Measurements from ENCODE around the gene TIMP2. TPM values are rescaled to one million over a fixed set of nuclear protein-coding genes. Genes with fewer than 3 reads are reported as not detected.

TIMP2 gene
- total RNA-seq (2012; rRNA removed) (43.9 and 48.6 TPM in 2 replicates), polyA plus RNA-seq (2012; rRNA removed) (352 and 416 TPM in 2 replicates), Bru-seq, nascent RNA (percentile 96 among the genes with signal in this experiment), BruChase-seq, experiment 1, labeled RNA remaining after a 6-hour chase (percentile 99 among the genes with signal in this experiment), BruChase-seq, experiment 2, labeled RNA remaining after a 2-hour chase (percentile 96 among the genes with signal in this experiment)
- polyA plus RNA-seq (2012; cell fraction: cytosol; rRNA removed) = 411 and 495 TPM in 2 replicates
- polyA plus RNA-seq (2012; cell fraction: nucleus; rRNA removed; ENCODE audit: low replicate concordance) = 193 and 240 TPM in 2 replicates
- long read RNA-seq, transcript TIMP2-201 (5 exons, 3,652 nt) = major isoform, 19 of 249 reads
- long read RNA-seq, partial matches to known transcripts = 3 of 249 reads
- long read RNA-seq, other reads (novel, unspliced or antisense) = 227 of 249 reads

- no CpG with 5 or more reads among the region's 52 CpGs for WGBS, 2 experiments (ENCODE audit: extremely low coverage in 2 of 2, insufficient read length in 1 of 2)
- CTCF ChIA-PET = no interaction called here
- TF ChIP-seq CHD1 (IDR thresholded peaks at IDR 0.05; ENCODE audit: low read depth, low read length) (no peak), POLR2A (IDR thresholded peaks at IDR 0.05; ENCODE audit: low read depth, low read length) (peak; percentile 95), CEBPB (IDR thresholded peaks at IDR 0.05; ENCODE audit: low read depth, low read length) (no peak), SMC3 (IDR thresholded peaks at IDR 0.05; ENCODE audit: low read depth, low read length) (no peak), FOS (IDR thresholded peaks at IDR 0.05; ENCODE audit: low read depth, low read length) (no peak), NFE2L2 (IDR thresholded peaks at IDR 0.05; ENCODE audit: low read depth, low read length) (no peak), MXI1 (IDR thresholded peaks at IDR 0.05; ENCODE audit: borderline replicate concordance, low read depth, low read length) (no peak), CTCF (conservative IDR thresholded peaks at IDR 0.05; ENCODE audit: low read depth, low read length) (0 out of 2 replicates have a peak, but pooled peaks have one; percentile 2), MAFK (IDR thresholded peaks at IDR 0.05; ENCODE audit: low read depth, low read length) (no peak), ELK1 (IDR thresholded peaks at IDR 0.05; ENCODE audit: borderline replicate concordance, low read depth, low read length) (no peak), MAZ (IDR thresholded peaks at IDR 0.05; ENCODE audit: borderline replicate concordance, low read depth, low read length) (peak; percentile 80; the same call in 1 of the 2 replicates), RCOR1 (IDR thresholded peaks at IDR 0.05; ENCODE audit: insufficient replicate concordance, low read length) (no peak), BHLHE40 (IDR thresholded peaks at IDR 0.05; ENCODE audit: low read depth, low read length) (no peak), USF2 (IDR thresholded peaks at IDR 0.05; ENCODE audit: low read depth, low read length) (no peak)
Observed at GRCh38 chr17:78925234-78925633, at the start of gene TIMP2. Gene TIMP2 (minus strand): TSS chr17:78925387. CDS start chr17:78925088, 299 bp downstream.

More at GRCh38 chr17:78925234-78925633, at the start of gene TIMP2:
- peak within 1 kb of the TSS; percentile 72; the same call in 1 of the 3 replicates for H2BK15ac ChIP-seq (ENCODE audit: low read depth, low read length)
- H4K20me1 ChIP-seq (ENCODE audit: insufficient read depth, low read length) = peaks cover 42% of the 10 kb centered on the region
- peak within 1 kb of the TSS; percentile 99 for H2AK9ac ChIP-seq (replicated peaks; ENCODE audit: low read depth, low read length, poor library complexity)
- peak within 1 kb of the TSS; percentile 33 to 90 for H4K8ac ChIP-seq (ENCODE audit: low read depth in 2 of 2, low read length in 2 of 2)
- peaks cover 22% of the 10 kb centered on the region for H3K4me1 ChIP-seq (ENCODE audit: control insufficient read depth, insufficient read depth, low read length)
- H2BK20ac ChIP-seq (ENCODE audit: low read depth, low read length) = peak within 1 kb of the TSS; percentile 89
- in situ Hi-C loops (cut with MboI; ENCODE audit: low sequenced_read_pairs) (no loop called here), intact Hi-C loops (cut with micrococcal nuclease) (loop anchor here (1.0 to 2.0 kb wide), 4 partner anchors 8 to 60 kb away; no protein-coding TSS in a partner anchor), dilution Hi-C loops (cut with HindIII; ENCODE audit: low sequenced_read_pairs, unreplicated experiment) (no loop called here)
- peak within 1 kb of the TSS; percentile 98 for H2AFZ ChIP-seq (replicated peaks; ENCODE audit: low read length, poor library complexity)
- BruUV-seq (replicated peaks) = no TSS peak
- peak within 1 kb of the TSS; percentile 92 for H3K4ac ChIP-seq (ENCODE audit: low read depth, low read length)
- peak within 1 kb of the TSS; percentile 83 for H3K18ac ChIP-seq (ENCODE audit: low read depth, low read length)
- H3K14ac ChIP-seq (replicated peaks; ENCODE audit: low read depth, low read length) = peak within 1 kb of the TSS; percentile 88
- ATAC-seq (ENCODE audit: low read depth) (peak; percentile 77), DNase-seq (peak; percentile 83)
- no peaks in the 10 kb centered on the region for H3K9me3 ChIP-seq (ENCODE audit: control insufficient read depth, insufficient read depth, low read length)
- H2BK5ac ChIP-seq (ENCODE audit: low read depth, low read length, poor library complexity, severe bottlenecking) = peak within 1 kb of the TSS; percentile 93
- peak within 1 kb of the TSS; percentile 70; the same call in 1 of the 2 replicates for H3K56ac ChIP-seq (ENCODE audit: extremely low read depth, insufficient read depth, low read length)
- peak within 1 kb of the TSS; percentile 70 for H2AK5ac ChIP-seq (ENCODE audit: low read depth, low read length)
- H3K36me3 ChIP-seq (ENCODE audit: control insufficient read depth, insufficient read depth, low read length) = peaks cover 4% of the 10 kb centered on the region
- H3K79me1 ChIP-seq (ENCODE audit: low read depth in 1 of 2, low read length in 2 of 2) = peaks cover 0 to 39% of the 10 kb centered on the region in 2 experiments; a peak in 3 of 4 replicates
- no peaks in the 10 kb centered on the region for H3K27me3 ChIP-seq (ENCODE audit: control insufficient read depth, insufficient read depth, low read length)
- H3K4me2 ChIP-seq (ENCODE audit: low read depth, low read length) = peak within 1 kb of the TSS; percentile 91
- peak within 1 kb of the TSS; percentile 94 for H3K23ac ChIP-seq (ENCODE audit: low read depth, low read length)
- peak within 1 kb of the TSS; percentile 89 for H4K91ac ChIP-seq (ENCODE audit: insufficient read depth, low read depth, low read length)
- H3K4me3 ChIP-seq (ENCODE audit: insufficient read depth, low read depth, low read length) = peak within 1 kb of the TSS; percentile 89
- POLR2A ChIA-PET (ENCODE audit: unreplicated experiment) = no interaction called here
- H3K27ac ChIP-seq (ENCODE audit: insufficient read depth, low read length) = peak within 1 kb of the TSS; percentile 90
- peaks cover 11% of the 10 kb centered on the region for H3K9me1 ChIP-seq (ENCODE audit: insufficient read depth, low read length)
- peak within 1 kb of the TSS; percentile 48 for H2BK120ac ChIP-seq (ENCODE audit: low read depth, low read length)
- peak within 1 kb of the TSS; percentile 88 for H4K5ac ChIP-seq (ENCODE audit: low read depth, low read length)
- H3K9ac ChIP-seq (ENCODE audit: low read depth, low read length) = peak within 1 kb of the TSS; percentile 86
